Heart left ventricle (tissue), 13 donors: ENCODE measurements around the gene LSG1.

Source experiments
- CTCF ChIP-seq, 12 donors: fragments of 200-600 bp; sonication (generic) in 4 of 12; IDR thresholded peaks; one replicate each; pipeline versions ENCODE4 v1.5.0 to v1.8.0; 2018 to 2022; ENCODE audit warnings: antibody characterized with exemption in 12 of 12, mild to moderate bottlenecking in 5 of 12
- POLR2A ChIP-seq, 2 donors: fragments of 450-650 bp; IDR thresholded peaks; one replicate each; pipeline ENCODE4 v1.6.1; 2017; ENCODE audit warnings: antibody characterized with exemption in 2 of 2, mild to moderate bottlenecking in 2 of 2, moderate library complexity in 2 of 2
- donor health status: ischemic (EF 13 %, LVEDD 7.1; RV severe dilation, severe dysfunction).
- donor health status: DM: no; HTN: yes; CAD: no.
- donor health status: DM: no; HTN: no; CAD: no.
- donor health status: ischemic (EF 25% LVEDD 6.9; RV normal size, moderate dysfunction).
- donor health status: ischemic (EF 25% LVEDD 5.7; RV mildly dilated, moderate dysfunction).
- donor health status: ischemic (EF 35%, LVEDD 5.7; RV mildly dilated, moderate dysfunction).
- donor health status: nonischemic (EF 11% LVEDD 7.7; RV severe dilation, severe dysfunction).
- donor health status: DM: yes; HTN: yes; CAD: no.
- donor health status: PGD.
- donor health status: ischemic (EF 29% LVEDD 5.4; RV normal size, mild dysfunction).
- donor health status: nonischemic (EF 23%, LVEDD 6.1; RV moderate dilation, normal function).

DNA sequence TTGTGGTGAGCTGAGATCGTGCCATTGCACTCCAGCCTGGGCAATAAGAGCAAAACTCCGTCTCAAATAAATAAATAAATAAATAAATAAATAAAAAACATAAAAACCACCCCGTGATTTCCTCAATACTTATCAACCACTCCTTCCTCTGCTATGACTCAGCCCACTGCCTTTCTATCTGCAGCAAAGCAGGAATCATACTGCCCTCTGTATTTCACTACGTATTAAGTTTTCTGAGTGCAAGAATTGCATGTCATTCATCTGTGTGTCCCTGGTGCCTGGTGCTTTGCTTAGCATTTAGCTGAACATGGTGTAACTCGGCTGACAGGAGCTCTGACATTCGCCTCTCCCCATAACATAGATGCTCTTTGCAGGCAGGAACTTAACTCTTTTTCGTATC, 7.1 kb downstream of the LSG1 start:
- TF ChIP-seq CTCF (IDR thresholded peaks at IDR 0.05) (no peak), POLR2A (IDR thresholded peaks at IDR 0.05) (no peak)
